Amygdala (tissue), 56 donors: ENCODE results near the gene YPEL4.
"Not testable (repeated sequence)": the region's sequence is repeated elsewhere in the genome, so short reads cannot be mapped to it uniquely, and the experiment has no call there.

Experiments
- DNase-seq, 56 donors: peaks; one replicate each; lab custom pipeline; 2025; lab: John Stamatoyannopoulos, UW

The YPEL4 gene

GRCh38 chr11:57649826-57650738 lies at the start of gene YPEL4:
TSS of gene YPEL4 (minus strand) at chr11:57649912. CDS start at chr11:57647107, 2,805 bp downstream.
- DNase-seq = peak in 53 of 56 donors; percentile 35 to 93 (median 77)

GRCh38 chr11:57698843-57699365 lies 49.2 kb upstream of the YPEL4 start:
- peak in 1 of 56 donors; percentile 2 for DNase-seq

GRCh38 chr11:57690474-57690873 lies 40.8 kb upstream of the YPEL4 start:
- DNase-seq = not testable (repeated sequence)

DNA sequence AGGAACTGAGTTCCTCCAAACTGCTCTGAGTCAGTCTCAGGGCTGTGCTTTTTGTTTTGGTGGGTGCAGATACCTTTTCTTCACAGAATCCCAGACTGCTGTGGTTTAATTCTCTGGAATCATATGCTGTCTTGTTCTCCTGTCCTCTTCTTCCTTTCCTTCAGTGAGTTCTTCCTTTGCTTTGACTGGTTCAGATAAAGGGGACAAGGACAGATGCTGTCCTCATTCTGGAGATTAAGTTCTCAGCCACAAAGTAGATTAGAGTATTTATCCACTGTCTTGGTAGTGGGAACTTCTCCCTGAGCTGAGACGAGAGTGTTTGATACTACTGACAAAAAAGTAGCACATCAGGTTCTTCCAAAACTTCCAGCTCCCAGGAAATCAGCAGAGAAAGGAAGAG lies 31.5 kb upstream of the YPEL4 start:
- DNase-seq = no peak

- DNase-seq = no peak
Measured at GRCh38 chr11:57680552-57680874, 30.8 kb upstream of the YPEL4 start.

- no peak for DNase-seq
Measured at GRCh38 chr11:57679396-57679795, 29.7 kb upstream of the YPEL4 start.

GRCh38 chr11:57675176-57675941 lies 25.6 kb upstream of the YPEL4 start:
- no peak for DNase-seq

- DNase-seq = no peak
Measured at GRCh38 chr11:57674251-57674650, 24.5 kb upstream of the YPEL4 start.

DNA sequence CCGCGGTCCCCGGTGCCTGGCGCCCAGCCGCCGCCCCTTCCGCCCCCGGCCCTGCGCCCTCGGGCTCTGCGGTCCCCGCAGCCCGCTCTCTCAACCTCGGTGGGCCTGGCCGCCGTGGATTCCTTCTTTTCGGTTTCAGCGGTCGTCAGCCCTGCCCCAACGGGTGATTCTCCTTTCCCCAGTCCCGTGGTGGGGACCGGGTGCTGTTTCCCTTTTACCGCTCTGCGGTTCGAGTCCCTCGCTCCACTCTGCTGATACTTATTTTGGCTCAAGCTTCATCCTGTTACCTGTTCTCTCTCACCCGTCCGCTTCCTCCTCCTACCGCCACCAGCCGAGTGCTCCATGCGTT lies 18.7 kb upstream of the YPEL4 start:
- DNase-seq = peak in 2 of 56 donors; percentile 33 to 48

- DNase-seq = peak; percentile 85 to 100 (median 98)
Measured at GRCh38 chr11:57667736-57668433, 18.2 kb upstream of the YPEL4 start, which contains the start of gene ZDHHC5. TSS of gene ZDHHC5 (plus strand) at chr11:57668114. CDS start at chr11:57673091, 4,977 bp downstream.

GRCh38 chr11:57667117-57667735 lies 17.5 kb upstream of the YPEL4 start:
- peak; percentile 75 to 100 (median 96) for DNase-seq

DNA sequence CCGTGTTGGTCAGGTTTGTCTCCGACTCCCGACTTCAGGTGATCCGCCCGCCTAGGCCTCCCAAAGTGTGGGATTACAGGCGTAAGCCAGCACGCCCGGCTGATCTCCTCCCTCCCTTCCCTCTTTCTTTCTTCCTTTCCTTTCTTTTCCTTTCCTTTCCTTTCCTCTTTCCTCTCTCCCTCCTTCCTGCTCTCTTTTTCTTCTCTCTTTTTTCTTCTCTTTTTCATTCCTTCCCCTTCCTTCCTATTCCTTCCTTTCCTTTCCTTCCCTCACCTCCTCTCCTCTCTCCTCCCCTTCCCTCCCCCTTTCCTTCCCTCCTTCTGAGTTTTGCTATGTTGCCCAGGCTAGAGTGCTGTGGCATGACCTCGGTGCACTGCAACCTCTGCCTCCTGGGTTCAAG lies 14.3 kb upstream of the YPEL4 start:
- DNase-seq = no peak

GRCh38 chr11:57662893-57663292 lies 13.2 kb upstream of the YPEL4 start:
- DNase-seq = no peak

DNA sequence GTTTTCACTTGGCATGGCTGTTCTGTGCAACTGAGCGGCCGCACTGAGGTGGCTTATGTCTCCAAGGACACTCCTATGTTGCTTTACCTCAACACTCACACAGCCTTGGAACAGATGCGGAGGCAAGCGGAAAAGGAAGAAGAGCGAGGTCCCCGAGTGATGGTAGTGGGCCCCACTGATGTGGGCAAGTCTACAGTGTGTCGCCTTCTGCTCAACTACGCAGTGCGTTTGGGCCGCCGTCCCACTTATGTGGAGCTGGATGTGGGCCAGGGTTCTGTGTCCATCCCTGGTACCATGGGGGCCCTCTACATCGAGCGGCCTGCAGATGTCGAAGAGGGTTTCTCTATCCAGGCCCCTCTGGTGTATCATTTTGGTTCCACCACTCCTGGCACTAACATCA lies 10.0 kb upstream of the YPEL4 start:
- DNase-seq = no peak

DNA sequence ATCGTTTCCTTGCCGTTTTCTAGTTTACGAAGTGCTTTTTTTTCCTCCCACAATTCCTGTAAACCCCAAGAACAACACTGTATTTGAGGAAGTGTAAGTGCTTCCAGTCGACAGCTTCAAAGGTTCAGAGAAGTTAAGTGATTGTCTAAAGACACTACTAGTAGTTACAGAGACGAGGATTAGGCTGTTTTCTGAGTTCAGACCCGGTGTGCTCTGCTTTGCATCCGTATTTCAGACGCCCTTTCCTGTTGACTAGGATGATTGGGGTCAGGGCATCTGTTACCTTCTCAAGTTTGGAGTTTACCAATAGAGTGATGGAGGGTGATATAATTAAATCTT lies 8.3 kb upstream of the YPEL4 start:
- no peak for DNase-seq

DNA sequence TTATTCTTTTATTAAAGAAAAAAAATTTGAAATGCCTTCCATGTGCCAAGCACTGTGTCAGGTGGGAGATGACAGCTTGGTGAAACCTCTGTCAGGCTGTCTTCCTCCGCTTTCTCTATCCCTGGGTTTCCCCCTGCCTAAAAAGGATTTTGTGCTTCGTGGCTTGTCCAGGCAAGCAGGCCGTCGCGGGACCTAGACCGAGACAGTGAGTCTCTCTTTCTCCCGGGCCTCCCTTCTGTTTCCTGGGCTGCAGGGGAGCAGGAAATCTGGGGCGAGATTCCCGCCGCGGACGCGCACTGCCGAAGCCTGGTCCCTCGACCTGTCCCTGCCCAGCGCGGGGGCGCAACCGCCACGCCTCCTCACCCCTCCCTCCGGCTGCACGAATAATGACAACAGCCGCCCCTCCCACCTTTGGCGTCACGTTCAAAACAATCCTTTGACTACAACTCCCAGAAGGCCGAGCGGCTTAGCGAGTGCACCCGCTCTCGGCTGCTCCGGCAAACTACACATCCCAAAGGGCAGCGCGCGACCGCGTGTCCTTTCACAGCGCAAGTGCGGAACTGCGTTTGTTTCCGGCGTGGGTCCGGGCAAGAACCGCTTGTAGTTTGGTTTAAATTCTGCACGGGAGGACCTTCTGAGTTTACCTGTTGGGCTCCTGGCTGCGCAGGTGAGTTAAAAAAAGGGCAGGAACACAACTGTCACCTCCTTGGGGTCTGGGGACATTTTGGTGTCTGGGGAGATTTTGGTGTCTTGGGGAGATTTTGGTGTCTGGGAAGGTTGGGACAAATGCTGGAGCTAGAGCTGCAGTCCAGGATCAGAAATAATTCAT lies 7.7 kb upstream of the YPEL4 start, which contains the start of gene CLP1:
Gene CLP1, plus strand, starts transcription at position 569 of the 829 bp plus-strand sequence. CDS start 1,715 bp downstream, outside the sequence.
- DNase-seq = peak; percentile 91 to 100 (median 99)

GRCh38 chr11:57656885-57657193 lies 7.1 kb upstream of the YPEL4 start:
- no peak for DNase-seq

GRCh38 chr11:57653163-57653562 lies 3.5 kb upstream of the YPEL4 start:
- no peak for DNase-seq

- DNase-seq = no peak
Measured at GRCh38 chr11:57652662-57653061, 3.0 kb upstream of the YPEL4 start.

DNA sequence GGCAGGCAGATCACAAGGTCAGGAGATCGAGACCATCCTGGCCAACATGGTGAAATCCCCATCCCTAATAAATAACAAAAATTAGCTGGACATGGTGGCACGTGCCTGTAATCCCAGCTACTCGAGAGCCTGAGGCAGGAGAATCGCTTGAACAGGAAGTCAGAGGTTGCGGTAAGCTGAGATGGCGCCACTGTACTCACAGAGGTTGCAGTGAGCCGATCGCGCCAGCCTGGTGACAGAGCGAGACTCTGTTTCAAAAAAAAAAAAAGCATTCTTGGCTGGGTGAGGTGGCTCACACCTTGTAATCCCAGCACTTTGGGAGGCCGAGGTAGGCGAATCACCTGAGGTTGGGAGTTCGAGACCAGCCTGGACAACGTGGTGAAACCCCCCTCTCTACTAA lies 2.5 kb upstream of the YPEL4 start:
- not testable (repeated sequence) for DNase-seq
